Liver (tissue), 9 donors: ENCODE results near the gene AGPAT4. TPM values are rescaled to one million over a fixed set of nuclear protein-coding genes. Genes with fewer than 3 reads are reported as not detected.

Experiments used
- DNase-seq: peaks from one replicate; pipeline ENCODE4 v3.0.0-alpha.2; 2017; ENCODE audit warnings: low spot score
- H3K27ac ChIP-seq, 2 donors: one replicate each; pipeline ENCODE4 v1.7.0; 2013; ENCODE audit warnings: inconsistent platforms in 2 of 2, low read length in 2 of 2, control low read depth in 1 of 2, low read depth in 1 of 2, mild to moderate bottlenecking in 1 of 2
- H3K27me3 ChIP-seq, 4 donors: one replicate each; pipeline versions ENCODE4 v1.6.1 to v1.7.0; 2013; ENCODE audit warnings: low read length in 3 of 4, inconsistent platforms in 1 of 4, mild to moderate bottlenecking in 1 of 4, moderate library complexity in 1 of 4; ENCODE audit not compliant: control insufficient read depth in 4 of 4, insufficient read depth in 4 of 4
- H3K36me3 ChIP-seq, 4 donors: one replicate each; pipeline versions ENCODE4 v1.6.1 to v1.7.0; 2013; ENCODE audit warnings: low read length in 3 of 4, mild to moderate bottlenecking in 3 of 4, low read depth in 1 of 4, moderate library complexity in 1 of 4; ENCODE audit not compliant: control insufficient read depth in 4 of 4, insufficient read depth in 3 of 4
- H3K4me1 ChIP-seq, 4 donors: one replicate each; pipeline versions ENCODE4 v1.6.1 to v1.7.0; 2013; ENCODE audit warnings: low read length in 3 of 4, mild to moderate bottlenecking in 3 of 4, moderate library complexity in 1 of 4; ENCODE audit not compliant: control insufficient read depth in 4 of 4, insufficient read depth in 4 of 4
- H3K4me3 ChIP-seq, 3 donors: one replicate each; pipeline versions ENCODE4 v1.6.1 to v1.7.0; 2013; ENCODE audit warnings: low read length in 3 of 3, control low read depth in 1 of 3, low read depth in 1 of 3, mild to moderate bottlenecking in 1 of 3
- H3K9ac ChIP-seq, 2 donors: one replicate each; pipeline ENCODE4 v1.7.0; 2013; ENCODE audit warnings: low read length in 2 of 2, mild to moderate bottlenecking in 2 of 2, moderate library complexity in 2 of 2, control low read depth in 1 of 2, low read depth in 1 of 2
- H3K9me3 ChIP-seq, 4 donors: one replicate each; pipeline versions ENCODE4 v1.6.1 to v1.7.0; 2013; ENCODE audit warnings: low read length in 3 of 4; ENCODE audit not compliant: control insufficient read depth in 4 of 4
- EGR1 ChIP-seq, 2 donors: IDR thresholded peaks; 2 replicates each; pipeline ENCODE4 v1.6.1; 2016 to 2018; ENCODE audit warnings: antibody characterized with exemption in 2 of 2, low read depth in 2 of 2
- FOXA1 ChIP-seq: IDR thresholded peaks from 2 replicates; pipeline ENCODE4 v1.6.1; 2016; ENCODE audit warnings: antibody characterized with exemption
- FOXA2 ChIP-seq: IDR thresholded peaks from 2 replicates; pipeline ENCODE4 v1.6.1; 2016; ENCODE audit warnings: antibody characterized with exemption
- GABPA ChIP-seq, 2 donors: IDR thresholded peaks in 1 of 2; conservative IDR thresholded peaks in 1 of 2; 2 replicates each; pipeline ENCODE4 v1.6.1; 2016; ENCODE audit warnings: antibody characterized with exemption in 2 of 2, mild to moderate bottlenecking in 1 of 2, moderate library complexity in 1 of 2
- HNF4A ChIP-seq, 2 donors: conservative IDR thresholded peaks; 2 replicates each; pipeline ENCODE4 v1.6.1; 2016; ENCODE audit warnings: antibody characterized with exemption in 2 of 2, mild to moderate bottlenecking in 2 of 2
- HNF4G ChIP-seq: IDR thresholded peaks from 2 replicates; pipeline ENCODE4 v1.6.1; 2016; ENCODE audit warnings: antibody characterized with exemption
- JUND ChIP-seq, 2 donors: IDR thresholded peaks; 2 replicates each; pipeline ENCODE4 v1.6.1; 2016; ENCODE audit warnings: antibody characterized with exemption in 2 of 2
- NR2F2 ChIP-seq: IDR thresholded peaks from 2 replicates; pipeline ENCODE4 v1.6.1; 2016; ENCODE audit warnings: antibody characterized with exemption
- RAD21 ChIP-seq, 2 donors: IDR thresholded peaks; 2 replicates each; pipeline ENCODE4 v1.6.1; 2016; ENCODE audit warnings: antibody characterized with exemption in 2 of 2, mild to moderate bottlenecking in 2 of 2
- RXRA ChIP-seq, 2 donors: IDR thresholded peaks; 2 replicates each; pipeline ENCODE4 v1.6.1; 2017 to 2018; ENCODE audit warnings: antibody characterized with exemption in 2 of 2, mild to moderate bottlenecking in 1 of 2
- SP1 ChIP-seq: IDR thresholded peaks from 2 replicates; pipeline ENCODE4 v1.6.1; 2018; ENCODE audit warnings: antibody characterized with exemption, mild to moderate bottlenecking
- YY1 ChIP-seq: IDR thresholded peaks from 2 replicates; pipeline ENCODE4 v1.6.1; 2016; ENCODE audit warnings: antibody characterized with exemption, mild to moderate bottlenecking
- WGBS: extraction: QIAGEN DNeasy Blood & Tissue Kit; methylation state at CpG from one replicate; pipeline ENCODE4 v1.1.7; 2013; 5-methylcytosine and 5-hydroxymethylcytosine counted together
- polyA plus RNA-seq, 2 donors: library from polyadenylated mRNA; stranded (reverse) in 1 of 2; unstranded in 1 of 2; fragments of 200-250 nt in 1 of 2; fragments of >200 nt in 1 of 2; fragmentation: Nextera tagmentation in 1 of 2; extraction: Ambion mirVana in 1 of 2; gene quantifications; one replicate each; pipeline versions ENCODE4 v1.2.1 to v1.2.3, GENCODE V29; 2013 to 2015
- total RNA-seq, 2 donors: library from RNA; depleted of rRNA; stranded (reverse); fragments of >200 nt; gene quantifications; one replicate each; pipeline ENCODE4 v1.2.3, GENCODE V29; 2014
- TF ChIP-seq, protein P1 (sequence below): IDR thresholded peaks from 2 replicates; pipeline ENCODE4 v1.6.1; 2016; ENCODE audit warnings: antibody characterized with exemption
- TF ChIP-seq, protein P2 (sequence below): IDR thresholded peaks from 2 replicates; pipeline ENCODE4 v1.6.1; 2016; ENCODE audit warnings: antibody characterized with exemption
- TF ChIP-seq, protein P3 (sequence below): IDR thresholded peaks from 2 replicates; pipeline ENCODE4 v1.6.1; 2016; ENCODE audit warnings: antibody characterized with exemption
- TF ChIP-seq, protein P4 (sequence below): IDR thresholded peaks from 2 replicates; pipeline ENCODE4 v1.6.1; 2016; ENCODE audit warnings: antibody characterized with exemption, mild to moderate bottlenecking
- donor health status: healthy.
- donor health status: healthy.
- donor health status: healthy.
- donor health status: healthy.
- donor health status: healthy.

Gene AGPAT4
- total and polyA plus RNA-seq, 4 donors, result 0.44 to 17.5 (median 0.69) TPM

DNA sequence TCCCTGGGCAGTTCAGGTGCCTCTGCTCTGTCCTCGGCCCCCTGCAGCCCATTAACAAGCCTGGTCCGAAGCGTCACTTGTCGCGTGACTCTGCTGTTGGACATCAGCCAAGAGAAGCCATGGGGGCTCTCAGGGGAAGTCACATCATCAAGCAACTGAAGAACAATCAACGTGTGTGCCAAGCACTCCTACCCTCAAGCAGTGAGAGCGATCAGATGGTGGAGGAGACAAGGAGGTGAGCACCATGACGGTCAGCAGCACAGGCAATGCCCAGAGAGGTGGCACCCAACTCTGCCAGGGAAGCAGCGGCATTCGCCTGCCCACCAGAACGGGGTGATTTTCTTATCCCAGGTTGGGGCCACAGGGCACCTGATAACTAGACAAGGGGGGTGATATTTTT lies 132.7 kb downstream of the AGPAT4 start:
- Histone ChIP-seq H3K4me1 (peaks cover 0 to 5% (median 0%) of the 10 kb centered on the region in 4 donors), H3K36me3 (no peaks in the 10 kb centered on the region), H3K9ac (no peak overlapping the region), H3K27me3 (no peaks in the 10 kb centered on the region), H3K4me3 (no peak overlapping the region), H3K9me3 (no peaks in the 10 kb centered on the region), H3K27ac (no peak overlapping the region)
- DNase-seq, result no peak
- TF ChIP-seq HNF4G, result no peak
- TF ChIP-seq, protein P1, sequence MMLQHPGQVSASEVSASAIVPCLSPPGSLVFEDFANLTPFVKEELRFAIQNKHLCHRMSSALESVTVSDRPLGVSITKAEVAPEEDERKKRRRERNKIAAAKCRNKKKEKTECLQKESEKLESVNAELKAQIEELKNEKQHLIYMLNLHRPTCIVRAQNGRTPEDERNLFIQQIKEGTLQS, result no peak
- no peak for TF ChIP-seq YY1
- no peak for TF ChIP-seq HNF4A (conservative IDR thresholded peaks at IDR 0.05)
- no peak for TF ChIP-seq JUND (IDR thresholded peaks at IDR 0.05)
- TF ChIP-seq SP1, result no peak
- no peak for TF ChIP-seq FOXA2
- TF ChIP-seq, protein P2, sequence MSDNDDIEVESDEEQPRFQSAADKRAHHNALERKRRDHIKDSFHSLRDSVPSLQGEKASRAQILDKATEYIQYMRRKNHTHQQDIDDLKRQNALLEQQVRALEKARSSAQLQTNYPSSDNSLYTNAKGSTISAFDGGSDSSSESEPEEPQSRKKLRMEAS, result no peak
- TF ChIP-seq NR2F2, result no peak
- 90% methylated on average over 11 of the region's 11 CpGs for WGBS

DNA sequence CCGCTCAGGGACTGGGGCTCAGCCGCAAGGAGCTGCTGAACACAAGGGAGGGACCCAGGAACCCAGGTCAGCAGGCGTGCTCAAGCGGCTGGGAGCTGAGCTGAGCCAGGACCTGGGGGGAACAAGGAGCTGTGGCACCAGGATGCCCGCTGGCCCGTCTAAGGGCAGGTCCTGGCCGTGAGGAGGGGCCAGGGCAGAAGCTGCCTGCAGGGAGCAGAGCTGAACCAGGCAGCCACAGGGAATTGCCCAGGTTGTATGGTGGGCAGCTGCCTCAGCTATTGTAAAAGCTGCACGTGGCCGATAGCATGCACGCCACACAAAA lies 133.3 kb downstream of the AGPAT4 start:
- DNase-seq, result no peak
- no peak overlapping the region for H3K9ac ChIP-seq
- TF ChIP-seq YY1 (no peak), HNF4A (conservative IDR thresholded peaks at IDR 0.05) (no peak), EGR1 (IDR thresholded peaks at IDR 0.05; ENCODE audit: low read depth in 2 of 2) (no peak), JUND (IDR thresholded peaks at IDR 0.05) (no peak), RAD21 (IDR thresholded peaks at IDR 0.05) (no peak), FOXA2 (no peak), FOXA1 (no peak), HNF4G (no peak), SP1 (no peak), GABPA (IDR thresholded peaks at IDR 0.05 in 1 of 2, conservative IDR thresholded peaks at IDR 0.05 in 1 of 2) (no peak)
- TF ChIP-seq, protein P3, sequence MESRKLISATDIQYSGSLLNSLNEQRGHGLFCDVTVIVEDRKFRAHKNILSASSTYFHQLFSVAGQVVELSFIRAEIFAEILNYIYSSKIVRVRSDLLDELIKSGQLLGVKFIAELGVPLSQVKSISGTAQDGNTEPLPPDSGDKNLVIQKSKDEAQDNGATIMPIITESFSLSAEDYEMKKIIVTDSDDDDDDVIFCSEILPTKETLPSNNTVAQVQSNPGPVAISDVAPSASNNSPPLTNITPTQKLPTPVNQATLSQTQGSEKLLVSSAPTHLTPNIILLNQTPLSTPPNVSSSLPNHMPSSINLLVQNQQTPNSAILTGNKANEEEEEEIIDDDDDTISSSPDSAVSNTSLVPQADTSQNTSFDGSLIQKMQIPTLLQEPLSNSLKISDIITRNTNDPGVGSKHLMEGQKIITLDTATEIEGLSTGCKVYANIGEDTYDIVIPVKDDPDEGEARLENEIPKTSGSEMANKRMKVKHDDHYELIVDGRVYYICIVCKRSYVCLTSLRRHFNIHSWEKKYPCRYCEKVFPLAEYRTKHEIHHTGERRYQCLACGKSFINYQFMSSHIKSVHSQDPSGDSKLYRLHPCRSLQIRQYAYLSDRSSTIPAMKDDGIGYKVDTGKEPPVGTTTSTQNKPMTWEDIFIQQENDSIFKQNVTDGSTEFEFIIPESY, result no peak
- TF ChIP-seq, protein P2, result no peak
- no peaks in the 10 kb centered on the region for H3K36me3 ChIP-seq
- no peaks in the 10 kb centered on the region for H3K9me3 ChIP-seq
- WGBS, result 97% methylated on average over 10 of the region's 10 CpGs
- no peaks in the 10 kb centered on the region for H3K27me3 ChIP-seq
- no peak overlapping the region for H3K4me3 ChIP-seq
- H3K27ac ChIP-seq, result no peak overlapping the region
- peaks cover 0 to 5% (median 0%) of the 10 kb centered on the region in 4 donors for H3K4me1 ChIP-seq

DNA sequence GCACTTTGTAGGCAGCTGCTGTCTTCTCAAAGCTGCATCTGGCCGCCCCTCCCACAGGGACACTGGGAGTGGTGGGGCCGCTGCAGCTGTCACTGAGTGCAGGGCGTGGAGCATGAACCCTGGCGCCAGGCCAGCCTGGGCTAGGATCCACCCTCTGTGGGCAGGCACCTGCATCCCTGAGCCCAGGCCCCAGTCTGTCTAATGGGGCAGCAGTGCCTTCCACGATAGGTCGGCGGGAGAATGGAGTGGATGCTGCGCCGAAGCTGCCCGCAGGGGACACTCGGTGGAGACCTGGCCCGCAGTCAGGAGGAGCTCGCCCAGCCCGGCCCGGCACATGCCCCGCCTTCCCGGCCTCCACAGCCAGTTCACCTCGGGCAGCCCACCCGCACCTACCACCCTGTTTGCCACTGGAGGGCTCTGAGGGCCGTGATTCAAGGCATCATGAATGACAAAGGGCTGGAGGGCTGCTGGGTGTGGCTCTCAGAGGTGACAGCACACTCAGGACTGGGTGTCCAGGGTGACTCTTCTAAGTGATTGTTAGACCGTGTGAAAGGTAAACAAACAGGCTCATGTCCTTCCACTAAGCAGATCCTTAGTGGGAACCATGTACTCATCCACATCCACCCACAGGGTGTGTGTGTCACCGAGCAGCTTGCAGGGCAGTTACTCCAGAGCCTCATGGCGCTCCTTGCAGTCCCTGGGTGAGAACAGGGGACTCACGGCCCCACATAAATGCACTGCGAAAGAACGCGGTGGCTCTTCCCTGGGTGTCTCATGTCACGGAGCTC lies 133.9 kb downstream of the AGPAT4 start:
- Histone ChIP-seq H3K27ac (no peak overlapping the region), H3K4me3 (no peak overlapping the region), H3K9me3 (no peaks in the 10 kb centered on the region), H3K4me1 (peaks cover 0 to 5% (median 0%) of the 10 kb centered on the region in 4 donors), H3K36me3 (no peaks in the 10 kb centered on the region), H3K27me3 (no peaks in the 10 kb centered on the region), H3K9ac (no peak overlapping the region)
- peak; percentile 82 for DNase-seq
- no peak for TF ChIP-seq GABPA (IDR thresholded peaks at IDR 0.05 in 1 of 2, conservative IDR thresholded peaks at IDR 0.05 in 1 of 2)
- no peak for TF ChIP-seq EGR1 (IDR thresholded peaks at IDR 0.05; ENCODE audit: low read depth in 2 of 2)
- no peak for TF ChIP-seq HNF4A (conservative IDR thresholded peaks at IDR 0.05)
- TF ChIP-seq FOXA2, result no peak
- no peak for TF ChIP-seq YY1
- no peak for TF ChIP-seq RAD21 (IDR thresholded peaks at IDR 0.05)
- no peak for TF ChIP-seq FOXA1
- TF ChIP-seq HNF4G, result no peak
- TF ChIP-seq, protein P4, sequence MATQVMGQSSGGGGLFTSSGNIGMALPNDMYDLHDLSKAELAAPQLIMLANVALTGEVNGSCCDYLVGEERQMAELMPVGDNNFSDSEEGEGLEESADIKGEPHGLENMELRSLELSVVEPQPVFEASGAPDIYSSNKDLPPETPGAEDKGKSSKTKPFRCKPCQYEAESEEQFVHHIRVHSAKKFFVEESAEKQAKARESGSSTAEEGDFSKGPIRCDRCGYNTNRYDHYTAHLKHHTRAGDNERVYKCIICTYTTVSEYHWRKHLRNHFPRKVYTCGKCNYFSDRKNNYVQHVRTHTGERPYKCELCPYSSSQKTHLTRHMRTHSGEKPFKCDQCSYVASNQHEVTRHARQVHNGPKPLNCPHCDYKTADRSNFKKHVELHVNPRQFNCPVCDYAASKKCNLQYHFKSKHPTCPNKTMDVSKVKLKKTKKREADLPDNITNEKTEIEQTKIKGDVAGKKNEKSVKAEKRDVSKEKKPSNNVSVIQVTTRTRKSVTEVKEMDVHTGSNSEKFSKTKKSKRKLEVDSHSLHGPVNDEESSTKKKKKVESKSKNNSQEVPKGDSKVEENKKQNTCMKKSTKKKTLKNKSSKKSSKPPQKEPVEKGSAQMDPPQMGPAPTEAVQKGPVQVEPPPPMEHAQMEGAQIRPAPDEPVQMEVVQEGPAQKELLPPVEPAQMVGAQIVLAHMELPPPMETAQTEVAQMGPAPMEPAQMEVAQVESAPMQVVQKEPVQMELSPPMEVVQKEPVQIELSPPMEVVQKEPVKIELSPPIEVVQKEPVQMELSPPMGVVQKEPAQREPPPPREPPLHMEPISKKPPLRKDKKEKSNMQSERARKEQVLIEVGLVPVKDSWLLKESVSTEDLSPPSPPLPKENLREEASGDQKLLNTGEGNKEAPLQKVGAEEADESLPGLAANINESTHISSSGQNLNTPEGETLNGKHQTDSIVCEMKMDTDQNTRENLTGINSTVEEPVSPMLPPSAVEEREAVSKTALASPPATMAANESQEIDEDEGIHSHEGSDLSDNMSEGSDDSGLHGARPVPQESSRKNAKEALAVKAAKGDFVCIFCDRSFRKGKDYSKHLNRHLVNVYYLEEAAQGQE, result no peak
- TF ChIP-seq SP1, result no peak
- TF ChIP-seq JUND (IDR thresholded peaks at IDR 0.05), result no peak
- TF ChIP-seq RXRA (IDR thresholded peaks at IDR 0.05), result no peak
- 86% methylated on average over 28 of the region's 28 CpGs for WGBS
